Kidney (tissue), 14 donors: Measurements from ENCODE around the gene IL18BP. TPM values are rescaled to one million over a fixed set of nuclear protein-coding genes. Genes with fewer than 3 reads are reported as not detected.
A peak's percentile ranks its signal among the peaks of the same experiment; 100 is the strongest.

Source experiments
- DNase-seq, 5 donors: peaks; one replicate each; pipeline ENCODE4 v3.0.0-alpha.2; 2013 to 2020
- FAIRE-seq: peaks from 2 replicates; lab custom pipeline; 2012; peaks lifted over from hg19 to GRCh38; lab: Jason Lieb, UNC
- H3K27ac ChIP-seq, 2 donors: one replicate each; pipeline ENCODE4 v1.7.0; 2013; ENCODE audit warnings: low read depth in 2 of 2, low read length in 2 of 2, inconsistent platforms in 1 of 2
- H3K27me3 ChIP-seq: one replicate; pipeline ENCODE4 v1.7.1; 2013; ENCODE audit warnings: low read length, inconsistent platforms; ENCODE audit not compliant: control insufficient read depth, insufficient read depth
- H3K36me3 ChIP-seq, 3 donors: one replicate each; pipeline versions ENCODE4 v1.7.0 to v1.7.1; 2013; ENCODE audit warnings: low read length in 3 of 3, control low read depth in 1 of 3, inconsistent platforms in 1 of 3; ENCODE audit not compliant: insufficient read depth in 3 of 3, control insufficient read depth in 2 of 3
- H3K4me1 ChIP-seq, 3 donors: one replicate each; pipeline versions ENCODE4 v1.7.0 to v1.7.1; 2013; ENCODE audit warnings: low read length in 3 of 3, inconsistent platforms in 1 of 3, low read depth in 1 of 3; ENCODE audit not compliant: control insufficient read depth in 2 of 3, insufficient read depth in 2 of 3
- H3K4me3 ChIP-seq, 3 donors: one replicate each; pipeline versions ENCODE4 v1.7.0 to v1.8.1; 2013; ENCODE audit warnings: low read length in 3 of 3, control low read depth in 1 of 3, inconsistent platforms in 1 of 3
- H3K9ac ChIP-seq, 3 donors: one replicate each; pipeline versions ENCODE4 v1.7.0 to v1.7.1; 2013; ENCODE audit warnings: low read length in 3 of 3, control low read depth in 1 of 3, inconsistent platforms in 1 of 3
- H3K9me3 ChIP-seq, 3 donors: one replicate each; pipeline versions ENCODE4 v1.7.0 to v1.7.1; 2013; ENCODE audit warnings: low read length in 3 of 3, control low read depth in 1 of 3, inconsistent platforms in 1 of 3; ENCODE audit not compliant: control insufficient read depth in 2 of 3, insufficient read depth in 1 of 3
- intact Hi-C: fragments of 100-400 bp; cut with DNase I; formaldehyde crosslinking; loops from one replicate; pipeline ENCODE4 v1.11.1; 2022
- polyA plus RNA-seq: library from polyadenylated mRNA; stranded (reverse); fragments of 350-450 nt; fragmentation: Illumina TruSeq; extraction: RNeasy Lipid Tissue Mini Kit (QIAGEN cat#74804); gene quantifications from one replicate; pipeline ENCODE4 v1.2.3, GENCODE V29; 2014; ENCODE audit warnings: low read depth, low replicate concordance; ENCODE audit not compliant: insufficient read depth
- total RNA-seq: library from RNA; stranded (reverse); fragmentation: NEBNext Ultra II Directional; extraction: Animal tissue kit (Norgen Biotek cat#: 25700); gene quantifications from one replicate; pipeline ENCODE4 v1.2.1, GENCODE V29; 2021
- TF ChIP-seq, protein P1 (sequence below): IDR thresholded peaks from 3 replicates; pipeline ENCODE4 v1.5.1; 2012; ENCODE audit warnings: mild to moderate bottlenecking, moderate library complexity, borderline replicate concordance; ENCODE audit not compliant: insufficient read depth; ENCODE audit errors: extremely low read depth
- donor health status: control.
- donor health status: control.
- donor health status: control.
- donor health status: control.
- donor health status: control.
- donor health status: DM: yes; HTN: yes; CAD: no.
- donor health status: Normal renal cell carcinoma (clear cell type).

IL18BP gene
- total and polyA plus RNA-seq, 2 donors from 2014 or later = 19.5 to 21.1 TPM

DNA sequence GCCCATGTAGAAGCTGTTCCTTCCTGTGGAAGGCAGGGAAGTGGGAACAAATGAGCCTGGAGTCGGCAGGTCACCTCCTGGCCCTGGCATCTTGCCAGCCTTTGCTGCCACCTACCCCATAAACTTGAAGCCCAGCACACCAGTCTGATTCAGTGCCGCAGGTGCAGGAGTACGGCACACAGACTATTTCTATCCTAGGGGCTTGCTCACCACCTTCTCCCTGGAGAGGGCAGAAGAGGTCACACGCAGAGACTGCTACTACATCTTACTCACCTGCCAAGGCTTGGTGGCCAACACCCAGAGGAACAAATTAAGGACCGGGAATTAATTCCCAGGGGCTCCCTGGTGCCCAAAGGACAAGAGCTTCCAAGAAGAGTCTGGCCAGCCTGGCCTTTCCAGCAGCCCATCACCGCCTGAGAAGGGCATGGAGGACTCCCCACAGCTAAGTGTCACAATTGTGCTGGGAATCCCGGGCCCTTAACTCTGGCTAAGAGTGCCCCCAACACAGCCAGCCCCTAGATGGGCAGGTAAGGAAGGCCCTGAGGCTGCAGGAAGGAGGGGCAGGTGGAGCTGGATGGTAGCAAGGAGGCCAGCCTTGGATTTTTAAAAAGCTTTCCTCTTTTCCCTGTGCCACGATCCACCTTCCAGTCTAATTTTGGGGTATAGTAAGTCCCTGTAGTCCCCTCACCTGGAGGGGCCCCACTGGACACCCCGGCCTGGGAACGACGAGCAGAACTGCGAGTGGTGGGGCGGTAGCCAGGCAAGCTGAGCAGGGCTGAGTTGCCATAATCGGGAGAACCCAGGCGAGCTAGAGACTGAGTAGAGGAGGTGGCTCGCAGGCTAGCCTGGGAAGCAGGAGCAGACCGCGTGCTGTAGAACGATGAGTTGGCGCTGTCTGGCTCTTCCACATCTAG is 6.9 kb downstream of the IL18BP start:
- DNase-seq (peak in 2 of 5 donors; percentile 37 to 73), FAIRE-seq (no peak)
- Histone ChIP-seq H3K9ac (no peak overlapping the region), H3K4me3 (no peak overlapping the region), H3K9me3 (no peaks in the 10 kb centered on the region), H3K4me1 (peaks cover 0 to 7% (median 3%) of the 10 kb centered on the region in 3 donors), H3K27me3 (no peaks in the 10 kb centered on the region), H3K36me3 (peaks cover 8 to 77% (median 71%) of the 10 kb centered on the region in 3 donors), H3K27ac (no peak overlapping the region)
- TF ChIP-seq, protein P1, sequence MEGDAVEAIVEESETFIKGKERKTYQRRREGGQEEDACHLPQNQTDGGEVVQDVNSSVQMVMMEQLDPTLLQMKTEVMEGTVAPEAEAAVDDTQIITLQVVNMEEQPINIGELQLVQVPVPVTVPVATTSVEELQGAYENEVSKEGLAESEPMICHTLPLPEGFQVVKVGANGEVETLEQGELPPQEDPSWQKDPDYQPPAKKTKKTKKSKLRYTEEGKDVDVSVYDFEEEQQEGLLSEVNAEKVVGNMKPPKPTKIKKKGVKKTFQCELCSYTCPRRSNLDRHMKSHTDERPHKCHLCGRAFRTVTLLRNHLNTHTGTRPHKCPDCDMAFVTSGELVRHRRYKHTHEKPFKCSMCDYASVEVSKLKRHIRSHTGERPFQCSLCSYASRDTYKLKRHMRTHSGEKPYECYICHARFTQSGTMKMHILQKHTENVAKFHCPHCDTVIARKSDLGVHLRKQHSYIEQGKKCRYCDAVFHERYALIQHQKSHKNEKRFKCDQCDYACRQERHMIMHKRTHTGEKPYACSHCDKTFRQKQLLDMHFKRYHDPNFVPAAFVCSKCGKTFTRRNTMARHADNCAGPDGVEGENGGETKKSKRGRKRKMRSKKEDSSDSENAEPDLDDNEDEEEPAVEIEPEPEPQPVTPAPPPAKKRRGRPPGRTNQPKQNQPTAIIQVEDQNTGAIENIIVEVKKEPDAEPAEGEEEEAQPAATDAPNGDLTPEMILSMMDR = no peak
- intact Hi-C loops = no loop called here

- TF ChIP-seq, protein P1 = no peak
- DNase-seq = no peak
- Histone ChIP-seq H3K9ac (no peak overlapping the region), H3K9me3 (no peaks in the 10 kb centered on the region), H3K27ac (no peak overlapping the region), H3K36me3 (peaks cover 8 to 86% (median 79%) of the 10 kb centered on the region in 3 donors), H3K27me3 (no peaks in the 10 kb centered on the region), H3K4me1 (peaks cover 0 to 6% (median 0%) of the 10 kb centered on the region in 3 donors), H3K4me3 (no peak overlapping the region)
- intact Hi-C loops = no loop called here
- FAIRE-seq = no peak
Measured at GRCh38 chr11:72006309-72007088, 7.8 kb downstream of the IL18BP start.

- no peak overlapping the region for H3K9ac ChIP-seq
- no peaks in the 10 kb centered on the region for H3K27me3 ChIP-seq
- H3K4me3 ChIP-seq = no peak overlapping the region
- H3K27ac ChIP-seq = no peak overlapping the region
- TF ChIP-seq, protein P1 = no peak
- H3K4me1 ChIP-seq = peaks cover 0 to 8% (median 0%) of the 10 kb centered on the region in 3 donors
- DNase-seq (no peak), FAIRE-seq (no peak)
- intact Hi-C loops = no loop called here
- peaks cover 10 to 91% (median 83%) of the 10 kb centered on the region in 3 donors for H3K36me3 ChIP-seq
- H3K9me3 ChIP-seq = no peaks in the 10 kb centered on the region
Measured at GRCh38 chr11:72007089-72007476, 8.4 kb downstream of the IL18BP start.
